Renal cortex interstitium (tissue), 11 donors: ENCODE results near the gene SH3D19. TPM values are rescaled to one million over a fixed set of nuclear protein-coding genes. Genes with fewer than 3 reads are reported as not detected.

Experiments used
- DNase-seq, 11 donors: peaks; one replicate each; pipeline ENCODE4 v3.0.0-alpha.2; 2013; ENCODE audit warnings: low read depth in 9 of 11, low spot score in 4 of 11; ENCODE audit errors: extremely low read depth in 1 of 11
- polyA plus RNA-seq, 3 donors: library from polyadenylated mRNA; unstranded; fragments of 120-200 nt; gene quantifications; one replicate each; pipeline ENCODE4 v1.2.1, GENCODE V29; 2013; ENCODE audit not compliant: insufficient read length in 3 of 3

Gene SH3D19
- polyA plus RNA-seq, 3 donors = 27.1 to 31.4 (median 30.7) TPM

- DNase-seq = no peak
These were observed 110.1 kb downstream of the SH3D19 start for GRCh38 chr4:151215295-151215694.

GRCh38 chr4:151207868-151208267 lies 117.5 kb downstream of the SH3D19 start:
- DNase-seq = no peak

GRCh38 chr4:151207186-151207585 lies 118.2 kb downstream of the SH3D19 start:
- DNase-seq = no peak

GRCh38 chr4:151206241-151207005 lies 119.0 kb downstream of the SH3D19 start:
- no peak for DNase-seq

GRCh38 chr4:151205722-151206121 lies 119.7 kb downstream of the SH3D19 start:
- no peak for DNase-seq

GRCh38 chr4:151204925-151205524 lies 120.4 kb downstream of the SH3D19 start:
- DNase-seq = no peak

GRCh38 chr4:151202851-151203455 lies 122.5 kb downstream of the SH3D19 start:
- peak in 4 of 11 donors; percentile 16 to 41 (median 33) for DNase-seq

- DNase-seq = no peak
These were observed 123.0 kb downstream of the SH3D19 start for GRCh38 chr4:151202381-151202780.

- DNase-seq = no peak
These were observed 125.8 kb downstream of the SH3D19 start for GRCh38 chr4:151199319-151200190.

- no peak for DNase-seq
These were observed 126.7 kb downstream of the SH3D19 start for GRCh38 chr4:151198748-151199147.

GRCh38 chr4:151197247-151197646 lies 128.2 kb downstream of the SH3D19 start:
- DNase-seq = no peak

- no peak for DNase-seq
These were observed 129.6 kb downstream of the SH3D19 start for GRCh38 chr4:151195801-151196200.

GRCh38 chr4:151193414-151193813 lies 132.0 kb downstream of the SH3D19 start:
- no peak for DNase-seq

GRCh38 chr4:151192556-151193235 lies 132.7 kb downstream of the SH3D19 start:
- DNase-seq = no peak

GRCh38 chr4:151184523-151185458 lies 140.6 kb downstream of the SH3D19 start:
- no peak for DNase-seq

- no peak for DNase-seq
These were observed 142.9 kb downstream of the SH3D19 start for GRCh38 chr4:151182455-151182996.

- DNase-seq = no peak
These were observed 148.7 kb downstream of the SH3D19 start for GRCh38 chr4:151176685-151177084.
